Measurements from ENCODE around the gene SPATA2.

DNA sequence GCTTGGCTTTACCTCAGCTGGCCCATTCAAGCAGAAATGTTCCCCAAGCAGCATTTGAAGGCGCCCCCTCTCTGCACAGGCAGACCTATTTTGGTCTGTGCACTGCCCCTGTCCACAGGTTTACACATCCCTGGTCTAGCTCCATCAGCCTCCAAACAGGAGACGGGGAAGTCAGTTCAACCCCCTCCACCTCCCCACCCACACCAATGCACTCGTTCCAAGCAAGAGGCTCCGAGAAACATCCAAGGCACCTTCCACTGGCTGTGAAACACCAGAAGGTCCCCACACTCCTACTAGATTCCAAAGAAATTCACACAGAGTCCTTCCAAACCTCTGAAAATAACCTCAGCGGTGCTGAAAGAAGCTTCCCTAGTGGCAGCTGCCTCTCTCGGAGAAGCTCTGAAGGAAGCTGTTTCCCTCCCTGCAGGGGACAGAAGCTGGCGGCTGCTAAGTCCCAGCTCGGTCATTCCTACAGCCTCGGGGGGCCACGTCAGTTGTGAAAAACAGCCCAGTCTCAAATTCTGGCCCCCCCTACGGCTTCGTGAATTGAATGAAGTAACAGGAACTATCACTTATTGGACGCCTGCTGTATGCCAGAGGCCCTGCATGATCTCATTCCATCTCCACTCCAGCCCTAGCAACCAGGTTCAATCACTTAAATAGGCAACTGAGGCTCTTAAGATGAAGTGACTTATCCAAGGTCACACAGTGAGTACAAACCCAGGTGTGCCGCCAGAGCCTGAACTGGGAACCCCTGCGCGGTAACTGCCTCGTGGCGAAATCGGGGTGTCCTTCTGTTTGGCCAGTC lies 815 bp downstream of the SPATA2 start:
- no peak for TF ChIP-seq POLR2AphosphoS5 (IDR thresholded peaks at IDR 0.05; ENCODE audit: low read depth, low read length)
- TF ChIP-seq, protein P1, sequence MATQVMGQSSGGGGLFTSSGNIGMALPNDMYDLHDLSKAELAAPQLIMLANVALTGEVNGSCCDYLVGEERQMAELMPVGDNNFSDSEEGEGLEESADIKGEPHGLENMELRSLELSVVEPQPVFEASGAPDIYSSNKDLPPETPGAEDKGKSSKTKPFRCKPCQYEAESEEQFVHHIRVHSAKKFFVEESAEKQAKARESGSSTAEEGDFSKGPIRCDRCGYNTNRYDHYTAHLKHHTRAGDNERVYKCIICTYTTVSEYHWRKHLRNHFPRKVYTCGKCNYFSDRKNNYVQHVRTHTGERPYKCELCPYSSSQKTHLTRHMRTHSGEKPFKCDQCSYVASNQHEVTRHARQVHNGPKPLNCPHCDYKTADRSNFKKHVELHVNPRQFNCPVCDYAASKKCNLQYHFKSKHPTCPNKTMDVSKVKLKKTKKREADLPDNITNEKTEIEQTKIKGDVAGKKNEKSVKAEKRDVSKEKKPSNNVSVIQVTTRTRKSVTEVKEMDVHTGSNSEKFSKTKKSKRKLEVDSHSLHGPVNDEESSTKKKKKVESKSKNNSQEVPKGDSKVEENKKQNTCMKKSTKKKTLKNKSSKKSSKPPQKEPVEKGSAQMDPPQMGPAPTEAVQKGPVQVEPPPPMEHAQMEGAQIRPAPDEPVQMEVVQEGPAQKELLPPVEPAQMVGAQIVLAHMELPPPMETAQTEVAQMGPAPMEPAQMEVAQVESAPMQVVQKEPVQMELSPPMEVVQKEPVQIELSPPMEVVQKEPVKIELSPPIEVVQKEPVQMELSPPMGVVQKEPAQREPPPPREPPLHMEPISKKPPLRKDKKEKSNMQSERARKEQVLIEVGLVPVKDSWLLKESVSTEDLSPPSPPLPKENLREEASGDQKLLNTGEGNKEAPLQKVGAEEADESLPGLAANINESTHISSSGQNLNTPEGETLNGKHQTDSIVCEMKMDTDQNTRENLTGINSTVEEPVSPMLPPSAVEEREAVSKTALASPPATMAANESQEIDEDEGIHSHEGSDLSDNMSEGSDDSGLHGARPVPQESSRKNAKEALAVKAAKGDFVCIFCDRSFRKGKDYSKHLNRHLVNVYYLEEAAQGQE (IDR thresholded peaks at IDR 0.05; ENCODE audit: insufficient read depth in 1 of 2, low read depth in 2 of 2, low read length in 2 of 2) = no peak
- no peak for TF ChIP-seq FOXP2 (optimal IDR thresholded peaks at IDR 0.05; ENCODE audit: borderline replicate concordance, extremely low read depth, extremely low read length, insufficient read depth)
